Measurements from ENCODE around the gene P2RY8. TPM values are rescaled to one million over a fixed set of nuclear protein-coding genes. Genes with fewer than 3 reads are reported as not detected.
A peak's percentile ranks its signal among the peaks of the same experiment; 100 is the strongest.

The P2RY8 gene
- total and polyA plus RNA-seq, 10 of the 15 experiments (the other 5 are each of a cell fraction or from before 2014, with no cell fraction given) = 2.0 to 64.4 (median 36.5) TPM

- TF ChIP-seq SIX5 (IDR thresholded peaks at IDR 0.05; ENCODE audit: low read depth, low read length, severe bottlenecking) = no peak
- no peak for TF ChIP-seq ZBTB4 (CRISPR knock-in tag; IDR thresholded peaks at IDR 0.05)
- TF ChIP-seq LARP7 (IDR thresholded peaks at IDR 0.05) = no peak
- no peak for TF ChIP-seq RAD21 (IDR thresholded peaks at IDR 0.05; ENCODE audit: insufficient read depth, low read depth, low read length)
- peak; percentile 23; the same call in 1 of the 2 replicates for TF ChIP-seq USF2 (IDR thresholded peaks at IDR 0.05; ENCODE audit: borderline replicate concordance, low read depth, low read length)
- no peak for TF ChIP-seq HDAC6 (IDR thresholded peaks at IDR 0.05; ENCODE audit: unreplicated experiment)
- TF ChIP-seq FOXM1 (IDR thresholded peaks at IDR 0.05; ENCODE audit: low read depth, low read length) = no peak
- TF ChIP-seq RFX5 (IDR thresholded peaks at IDR 0.05; ENCODE audit: low read depth, low read length) = no peak
- TF ChIP-seq BCLAF1 (IDR thresholded peaks at IDR 0.05) = no peak
- TF ChIP-seq ZNF217 (IDR thresholded peaks at IDR 0.05) = 0 out of 2 replicates have a peak, but pooled peaks have one; percentile 63
- no peak for TF ChIP-seq IRF4 (IDR thresholded peaks at IDR 0.05; ENCODE audit: low read depth, low read length)
- TF ChIP-seq ESRRA (IDR thresholded peaks at IDR 0.05; ENCODE audit: low read length) = no peak
- no peak for TF ChIP-seq KLF5 (IDR thresholded peaks at IDR 0.05; ENCODE audit: partially characterized antibody)
- 0 out of 2 replicates have a peak, but pooled peaks have one; percentile 8 for TF ChIP-seq SMAD5 (IDR thresholded peaks at IDR 0.05; ENCODE audit: low read depth)
- TF ChIP-seq SMC3 (IDR thresholded peaks at IDR 0.05; ENCODE audit: borderline replicate concordance, low read length) = no peak
- TF ChIP-seq ZNF24 (IDR thresholded peaks at IDR 0.05) = peak; percentile 70
- TF ChIP-seq CHD2 (IDR thresholded peaks at IDR 0.05; ENCODE audit: borderline replicate concordance, low read depth, low read length) = peak; percentile 89
- no peak for TF ChIP-seq ZBTB11 (CRISPR knock-in tag; IDR thresholded peaks at IDR 0.05)
- TF ChIP-seq SPI1 (IDR thresholded peaks at IDR 0.05; ENCODE audit: borderline replicate concordance, insufficient read depth, low read depth, low read length) = peak; percentile 84
Observed at GRCh38 chrX:1502241-1502640, 34.7 kb downstream of the P2RY8 start (continued).
